Measurements from ENCODE around the gene AWAT2. TPM values are rescaled to one million over a fixed set of nuclear protein-coding genes. Genes with fewer than 3 reads are reported as not detected.

Gene AWAT2
- total and polyA plus RNA-seq, 3 donors from 2014 or later = 0.31 to 3.9 (median 0.44) TPM

DNA sequence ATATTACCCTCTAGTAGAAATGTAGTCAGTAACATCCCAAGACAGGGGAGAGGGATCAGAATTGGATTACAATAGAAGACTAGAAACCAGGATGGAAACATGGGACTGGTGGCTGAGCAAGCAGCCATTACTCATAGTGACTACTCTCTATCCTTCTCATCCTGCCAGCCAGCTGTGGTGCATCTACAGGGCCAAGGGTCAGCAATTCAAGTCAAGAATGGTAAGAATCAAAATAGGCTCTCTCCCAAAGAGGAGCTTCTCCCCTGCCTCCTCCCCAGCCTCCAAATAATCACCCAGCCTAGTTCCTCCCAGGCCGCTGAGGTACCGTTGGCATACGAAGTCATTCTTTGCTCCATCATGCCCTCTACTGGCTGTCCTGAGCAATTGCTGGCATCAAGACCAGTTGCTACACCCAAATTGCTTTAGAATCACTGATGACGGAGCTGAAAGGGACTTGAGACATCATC lies 19.4 kb downstream of the AWAT2 start:
- Histone ChIP-seq H3K4me1 (no peaks in the 10 kb centered on the region), H3K27me3 (no peaks in the 10 kb centered on the region), H3K9me3 (no peaks in the 10 kb centered on the region), H3K4me3 (no peak overlapping the region), H3K27ac (no peak overlapping the region), H3K36me3 (ENCODE audit: low read depth, missing control alignments) (no peaks in the 10 kb centered on the region)
- intact Hi-C loops (cut with DNase I; ENCODE audit: low total_unique reads) = no loop called here
- 8 to 35% methylated on average over 4 of the region's 4 CpGs for WGBS, 2 donors
- peak; percentile 21 for DNase-seq
- TF ChIP-seq POLR2A (IDR thresholded peaks at IDR 0.05) (no peak), CTCF (IDR thresholded peaks at IDR 0.05) (peak in 2 of 3 experiments; percentile 40 to 46)

GRCh38 chrX:70029863-70030262 lies 19.9 kb downstream of the AWAT2 start:
- H3K27me3 ChIP-seq = no peaks in the 10 kb centered on the region
- H3K27ac ChIP-seq = no peak overlapping the region
- no peaks in the 10 kb centered on the region for H3K36me3 ChIP-seq (ENCODE audit: low read depth, missing control alignments)
- no peak overlapping the region for H3K4me3 ChIP-seq
- H3K9me3 ChIP-seq = no peaks in the 10 kb centered on the region
- no peaks in the 10 kb centered on the region for H3K4me1 ChIP-seq
- no peak for DNase-seq
- TF ChIP-seq POLR2A (IDR thresholded peaks at IDR 0.05) (no peak), CTCF (IDR thresholded peaks at IDR 0.05) (no peak)
- intact Hi-C loops (cut with DNase I; ENCODE audit: low total_unique reads) = no loop called here
- 20 to 52% methylated on average over 1 to 4 of the region's 4 CpGs for WGBS, 2 donors

DNA sequence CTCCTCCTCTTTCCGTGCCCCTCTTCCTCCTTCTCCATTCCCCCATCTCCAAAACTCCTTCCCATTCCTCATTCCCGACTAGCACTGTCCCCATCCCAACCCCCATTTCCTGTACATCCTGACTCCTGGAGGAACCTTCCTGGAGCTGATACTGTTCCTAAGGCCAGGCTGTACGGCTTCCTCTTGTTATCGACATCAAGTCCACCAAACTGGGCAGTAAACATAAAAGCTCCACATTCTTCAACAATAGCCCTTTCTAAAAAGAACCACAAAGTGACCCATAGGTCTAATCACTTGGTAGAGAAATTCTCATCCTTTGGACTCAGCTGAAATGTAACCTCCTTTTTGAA lies 22.9 kb downstream of the AWAT2 start:
- no peak overlapping the region for H3K27ac ChIP-seq
- DNase-seq = no peak
- no peaks in the 10 kb centered on the region for H3K36me3 ChIP-seq (ENCODE audit: low read depth, missing control alignments)
- no peak overlapping the region for H3K4me3 ChIP-seq
- no peaks in the 10 kb centered on the region for H3K9me3 ChIP-seq
- no peaks in the 10 kb centered on the region for H3K4me1 ChIP-seq
- 58 to 64% methylated on average over 4 of the region's 4 CpGs for WGBS, 2 donors
- intact Hi-C loops (cut with DNase I; ENCODE audit: low total_unique reads) = no loop called here
- no peaks in the 10 kb centered on the region for H3K27me3 ChIP-seq
- TF ChIP-seq POLR2A (IDR thresholded peaks at IDR 0.05) = no peak
- TF ChIP-seq CTCF (IDR thresholded peaks at IDR 0.05) = no peak

DNA sequence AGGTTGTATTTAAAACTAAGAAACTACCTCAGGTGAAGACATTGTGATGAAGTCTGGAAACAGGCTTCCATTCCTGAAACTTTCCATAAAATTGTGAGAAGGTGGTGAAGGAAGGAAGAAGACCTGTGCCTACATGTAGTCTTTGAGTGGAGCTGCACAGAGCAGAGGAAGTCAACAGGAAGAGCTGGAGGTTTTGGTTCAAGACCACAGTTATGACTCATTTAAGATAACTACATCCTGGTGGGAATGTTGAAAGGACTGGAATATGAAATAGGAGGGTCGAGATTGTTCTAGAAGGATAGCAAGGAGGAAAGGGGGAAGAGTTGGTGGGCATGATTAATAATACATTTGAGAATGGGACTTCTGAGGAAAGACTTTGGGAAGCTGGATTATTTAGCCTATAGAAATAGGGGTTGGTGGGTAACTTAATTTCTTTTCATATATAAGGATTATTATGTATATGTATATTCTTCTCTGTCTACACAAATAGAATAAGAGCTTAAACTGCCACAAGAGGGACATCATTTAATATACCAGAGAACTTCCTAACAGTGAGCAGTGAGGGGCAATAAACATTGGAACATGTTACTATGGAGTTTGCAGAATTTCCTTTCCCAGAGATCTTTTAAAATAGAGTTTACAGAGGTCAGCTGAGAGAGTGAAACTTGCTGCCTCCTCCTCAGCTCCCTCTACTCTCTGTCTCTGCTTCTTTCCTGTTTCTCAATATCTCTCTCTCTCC lies 23.5 kb downstream of the AWAT2 start:
- no peak overlapping the region for H3K27ac ChIP-seq
- intact Hi-C loops (cut with DNase I; ENCODE audit: low total_unique reads) = no loop called here

More for the DNA sequence above, 23.5 kb downstream of the AWAT2 start:
- 47 to 67% methylated on average over 1 of the region's 1 CpG for WGBS, 2 donors
- DNase-seq = no peak
- no peak overlapping the region for H3K4me3 ChIP-seq
- H3K27me3 ChIP-seq = no peaks in the 10 kb centered on the region
- TF ChIP-seq POLR2A (IDR thresholded peaks at IDR 0.05) (no peak), CTCF (IDR thresholded peaks at IDR 0.05) (no peak)
- H3K36me3 ChIP-seq (ENCODE audit: low read depth, missing control alignments) = no peaks in the 10 kb centered on the region
- no peaks in the 10 kb centered on the region for H3K4me1 ChIP-seq
- no peaks in the 10 kb centered on the region for H3K9me3 ChIP-seq

Measured in testis (tissue), 3 donors.